Activated T-cell treated with anti-CD3 and anti-CD28 coated beads for 1 hour (primary cell): ENCODE data around the gene LPP.

Experiments used
- DNase-seq: peaks from one replicate; pipeline ENCODE4 v3.0.0-alpha.2; 2020; ENCODE audit warnings: low read depth

LPP gene

GRCh38 chr3:188754267-188754666 is 600.3 kb downstream of the LPP start:
- DNase-seq = no peak

GRCh38 chr3:188756241-188756640 is 602.3 kb downstream of the LPP start:
- DNase-seq = no peak

- no peak for DNase-seq
Measured at GRCh38 chr3:188759336-188760005, 605.5 kb downstream of the LPP start.

- DNase-seq = no peak
Measured at GRCh38 chr3:188760408-188760807, 606.5 kb downstream of the LPP start.

GRCh38 chr3:188761439-188761838 is 607.5 kb downstream of the LPP start:
- DNase-seq = no peak

- no peak for DNase-seq
Measured at GRCh38 chr3:188761964-188762363, 608.0 kb downstream of the LPP start.

- DNase-seq = no peak
Measured at GRCh38 chr3:188764609-188765008, 610.7 kb downstream of the LPP start.

GRCh38 chr3:188769831-188770230 is 615.9 kb downstream of the LPP start:
- DNase-seq = no peak

- DNase-seq = no peak
Measured at GRCh38 chr3:188772886-188773285, 618.9 kb downstream of the LPP start.

- DNase-seq = no peak
Measured at GRCh38 chr3:188775412-188775811, 621.5 kb downstream of the LPP start.

- DNase-seq = no peak
Measured at GRCh38 chr3:188776447-188776846, 622.5 kb downstream of the LPP start.

GRCh38 chr3:188778091-188778852 is 624.3 kb downstream of the LPP start:
- no peak for DNase-seq

GRCh38 chr3:188779281-188779980 is 625.5 kb downstream of the LPP start:
- DNase-seq = no peak

- DNase-seq = no peak
Measured at GRCh38 chr3:188780193-188781147, 626.5 kb downstream of the LPP start.

- no peak for DNase-seq
Measured at GRCh38 chr3:188782613-188783124, 628.7 kb downstream of the LPP start.

GRCh38 chr3:188786424-188786823 is 632.5 kb downstream of the LPP start:
- DNase-seq = no peak

GRCh38 chr3:188788621-188789081 is 634.7 kb downstream of the LPP start:
- DNase-seq = peak; percentile 32

- no peak for DNase-seq
Measured at GRCh38 chr3:188789251-188789650, 635.3 kb downstream of the LPP start.

GRCh38 chr3:188791311-188791710 is 637.4 kb downstream of the LPP start:
- DNase-seq = no peak

GRCh38 chr3:188792793-188793192 is 638.8 kb downstream of the LPP start:
- DNase-seq = no peak

GRCh38 chr3:188796122-188796631 is 642.2 kb downstream of the LPP start:
- no peak for DNase-seq
